ENCODE data around the gene CHP2. TPM values are rescaled to one million over a fixed set of nuclear protein-coding genes. Genes with fewer than 3 reads are reported as not detected.

The CHP2 gene
- total and polyA plus RNA-seq, 2 of the 13 experiments (the other 11 are each of a cell fraction or from before 2014, with no cell fraction given): not detected

DNA sequence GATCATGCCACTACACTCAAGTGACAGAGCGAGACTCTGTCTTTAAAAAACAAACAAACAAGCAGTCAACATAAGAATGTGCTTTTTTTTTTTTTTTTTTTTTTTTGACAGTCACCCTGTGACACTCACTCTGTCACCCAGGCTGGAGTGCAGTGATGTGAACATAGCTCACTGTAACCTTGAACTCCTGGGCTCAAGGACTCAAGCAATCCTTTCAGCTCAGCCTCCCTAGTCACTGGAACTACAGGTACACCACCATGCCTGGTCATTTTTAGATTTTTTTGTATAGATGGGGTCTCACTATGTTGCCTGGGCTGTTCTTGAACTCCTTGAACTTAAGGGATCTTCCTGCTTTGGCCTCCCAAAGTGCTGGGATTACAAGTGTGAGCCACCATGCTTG lies 15.3 kb upstream of the CHP2 start:
- Histone ChIP-seq H3K79me2 (ENCODE audit: insufficient read depth, low read length) (no peaks in the 10 kb centered on the region), H3K27ac (ENCODE audit: extremely low read length, insufficient read depth, low read length) (no peak overlapping the region), H3K36me3 (replicated peaks in 1 of 2; ENCODE audit: control insufficient read depth in 1 of 2, insufficient read depth in 2 of 2, low read length in 2 of 2) (no peaks in the 10 kb centered on the region), H3K4me3 (replicated peaks in 1 of 3; ENCODE audit: insufficient read depth in 1 of 3, low read depth in 2 of 3, low read length in 3 of 3) (no peak overlapping the region), H2AFZ (ENCODE audit: low read length) (no peak overlapping the region), H3K4me2 (ENCODE audit: low read depth, low read length) (no peak overlapping the region), H3K9me3 (ENCODE audit: low read length) (no peaks in the 10 kb centered on the region), H3K4me1 (ENCODE audit: insufficient read depth, low read length) (peaks cover 17% of the 10 kb centered on the region), H4K20me1 (ENCODE audit: insufficient read depth, low read length) (no peaks in the 10 kb centered on the region), H3K9ac (ENCODE audit: insufficient read depth, low read depth, low read length) (no peak overlapping the region), H3K27me3 (ENCODE audit: control insufficient read depth in 1 of 2, insufficient read depth in 2 of 2, low read length in 2 of 2) (peaks cover 0 to 3% of the 10 kb centered on the region in 2 experiments; a peak in 2 of 5 replicates)
- intact Hi-C loops (cut with micrococcal nuclease; ENCODE audit: unreplicated experiment) (loop anchor here (1.0 to 5.0 kb wide), 2 partner anchors 63 to 297 kb away; no protein-coding TSS in a partner anchor), in situ Hi-C loops (cut with HindIII; ENCODE audit: extremely low pct_ligation_motif_present, low pct_unique_long_range_greater_than_20kb) (loop anchor here (5.0 kb wide), 1 partner anchor 298 kb away; no protein-coding TSS in a partner anchor)
- ATAC-seq (peak; percentile 74), FAIRE-seq (peak; percentile 30), DNase-seq (ENCODE audit: low spot score) (peak; percentile 58)
- no TSS peak for BruUV-seq (replicated peaks)
- ChIA-PET CTCF (ENCODE audit: low intra/inter-chr PET ratio, low total read pairs) (no interaction called here), POLR2A (no interaction called here)
- 18% methylated on average over 1 of the region's 1 CpG for WGBS (ENCODE audit: low lambda C conversion rate)
- no peak for TF ChIP-seq FOXA1 (IDR thresholded peaks at IDR 0.05)
- no peak for TF ChIP-seq FOXA1 (CRISPR knock-in tag; IDR thresholded peaks at IDR 0.05)
- peak; percentile 59 for TF ChIP-seq HNF4A (CRISPR knock-in tag; IDR thresholded peaks at IDR 0.05)
- no peak for TF ChIP-seq NFATC3 (CRISPR knock-in tag; IDR thresholded peaks at IDR 0.05)
- TF ChIP-seq RBFOX2 (IDR thresholded peaks at IDR 0.05; ENCODE audit: low read depth, low read length): no peak
- TF ChIP-seq, protein P1, sequence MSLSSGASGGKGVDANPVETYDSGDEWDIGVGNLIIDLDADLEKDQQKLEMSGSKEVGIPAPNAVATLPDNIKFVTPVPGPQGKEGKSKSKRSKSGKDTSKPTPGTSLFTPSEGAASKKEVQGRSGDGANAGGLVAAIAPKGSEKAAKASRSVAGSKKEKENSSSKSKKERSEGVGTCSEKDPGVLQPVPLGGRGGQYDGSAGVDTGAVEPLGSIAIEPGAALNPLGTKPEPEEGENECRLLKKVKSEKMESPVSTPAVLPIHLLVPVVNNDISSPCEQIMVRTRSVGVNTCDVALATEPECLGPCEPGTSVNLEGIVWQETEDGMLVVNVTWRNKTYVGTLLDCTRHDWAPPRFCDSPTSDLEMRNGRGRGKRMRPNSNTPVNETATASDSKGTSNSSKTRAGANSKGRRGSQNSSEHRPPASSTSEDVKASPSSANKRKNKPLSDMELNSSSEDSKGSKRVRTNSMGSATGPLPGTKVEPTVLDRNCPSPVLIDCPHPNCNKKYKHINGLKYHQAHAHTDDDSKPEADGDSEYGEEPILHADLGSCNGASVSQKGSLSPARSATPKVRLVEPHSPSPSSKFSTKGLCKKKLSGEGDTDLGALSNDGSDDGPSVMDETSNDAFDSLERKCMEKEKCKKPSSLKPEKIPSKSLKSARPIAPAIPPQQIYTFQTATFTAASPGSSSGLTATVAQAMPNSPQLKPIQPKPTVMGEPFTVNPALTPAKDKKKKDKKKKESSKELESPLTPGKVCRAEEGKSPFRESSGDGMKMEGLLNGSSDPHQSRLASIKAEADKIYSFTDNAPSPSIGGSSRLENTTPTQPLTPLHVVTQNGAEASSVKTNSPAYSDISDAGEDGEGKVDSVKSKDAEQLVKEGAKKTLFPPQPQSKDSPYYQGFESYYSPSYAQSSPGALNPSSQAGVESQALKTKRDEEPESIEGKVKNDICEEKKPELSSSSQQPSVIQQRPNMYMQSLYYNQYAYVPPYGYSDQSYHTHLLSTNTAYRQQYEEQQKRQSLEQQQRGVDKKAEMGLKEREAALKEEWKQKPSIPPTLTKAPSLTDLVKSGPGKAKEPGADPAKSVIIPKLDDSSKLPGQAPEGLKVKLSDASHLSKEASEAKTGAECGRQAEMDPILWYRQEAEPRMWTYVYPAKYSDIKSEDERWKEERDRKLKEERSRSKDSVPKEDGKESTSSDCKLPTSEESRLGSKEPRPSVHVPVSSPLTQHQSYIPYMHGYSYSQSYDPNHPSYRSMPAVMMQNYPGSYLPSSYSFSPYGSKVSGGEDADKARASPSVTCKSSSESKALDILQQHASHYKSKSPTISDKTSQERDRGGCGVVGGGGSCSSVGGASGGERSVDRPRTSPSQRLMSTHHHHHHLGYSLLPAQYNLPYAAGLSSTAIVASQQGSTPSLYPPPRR (CRISPR knock-in tag; IDR thresholded peaks at IDR 0.05; ENCODE audit: borderline replicate concordance): 0 out of 2 replicates have a peak, but pooled peaks have one; percentile 40
- 0 out of 2 replicates have a peak, but pooled peaks have one; percentile 44 for TF ChIP-seq ZBTB8A (CRISPR knock-in tag; IDR thresholded peaks at IDR 0.05; ENCODE audit: borderline replicate concordance, low read depth)
- TF ChIP-seq, protein P2, sequence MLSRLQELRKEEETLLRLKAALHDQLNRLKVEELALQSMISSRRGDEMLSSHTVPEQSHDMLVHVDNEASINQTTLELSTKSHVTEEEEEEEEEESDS (CRISPR knock-in tag; IDR thresholded peaks at IDR 0.05; ENCODE audit: borderline replicate concordance): no peak
- 0 out of 2 replicates have a peak, but pooled peaks have one; percentile 10 for TF ChIP-seq HNF4G (IDR thresholded peaks at IDR 0.05; ENCODE audit: borderline replicate concordance, low read depth, low read length)
- TF ChIP-seq HNF4G (CRISPR knock-in tag; IDR thresholded peaks at IDR 0.05; ENCODE audit: borderline replicate concordance, low read depth): no peak
- TF ChIP-seq, protein P3, sequence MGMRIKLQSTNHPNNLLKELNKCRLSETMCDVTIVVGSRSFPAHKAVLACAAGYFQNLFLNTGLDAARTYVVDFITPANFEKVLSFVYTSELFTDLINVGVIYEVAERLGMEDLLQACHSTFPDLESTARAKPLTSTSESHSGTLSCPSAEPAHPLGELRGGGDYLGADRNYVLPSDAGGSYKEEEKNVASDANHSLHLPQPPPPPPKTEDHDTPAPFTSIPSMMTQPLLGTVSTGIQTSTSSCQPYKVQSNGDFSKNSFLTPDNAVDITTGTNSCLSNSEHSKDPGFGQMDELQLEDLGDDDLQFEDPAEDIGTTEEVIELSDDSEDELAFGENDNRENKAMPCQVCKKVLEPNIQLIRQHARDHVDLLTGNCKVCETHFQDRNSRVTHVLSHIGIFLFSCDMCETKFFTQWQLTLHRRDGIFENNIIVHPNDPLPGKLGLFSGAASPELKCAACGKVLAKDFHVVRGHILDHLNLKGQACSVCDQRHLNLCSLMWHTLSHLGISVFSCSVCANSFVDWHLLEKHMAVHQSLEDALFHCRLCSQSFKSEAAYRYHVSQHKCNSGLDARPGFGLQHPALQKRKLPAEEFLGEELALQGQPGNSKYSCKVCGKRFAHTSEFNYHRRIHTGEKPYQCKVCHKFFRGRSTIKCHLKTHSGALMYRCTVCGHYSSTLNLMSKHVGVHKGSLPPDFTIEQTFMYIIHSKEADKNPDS (CRISPR knock-in tag; IDR thresholded peaks at IDR 0.05): no peak
- TF ChIP-seq ESRRA (CRISPR knock-in tag; IDR thresholded peaks at IDR 0.05; ENCODE audit: low read depth): peak; percentile 83; the same call in 1 of the 2 replicates
- 0 out of 2 replicates have a peak, but pooled peaks have one; percentile 16 for TF ChIP-seq ZNF605 (CRISPR knock-in tag; IDR thresholded peaks at IDR 0.05)
- TF ChIP-seq SMYD3 (CRISPR knock-in tag; IDR thresholded peaks at IDR 0.05): 0 out of 2 replicates have a peak, but pooled peaks have one; percentile 18
- TF ChIP-seq ZNF878 (CRISPR knock-in tag; IDR thresholded peaks at IDR 0.05): no peak
- TF ChIP-seq, protein P4, sequence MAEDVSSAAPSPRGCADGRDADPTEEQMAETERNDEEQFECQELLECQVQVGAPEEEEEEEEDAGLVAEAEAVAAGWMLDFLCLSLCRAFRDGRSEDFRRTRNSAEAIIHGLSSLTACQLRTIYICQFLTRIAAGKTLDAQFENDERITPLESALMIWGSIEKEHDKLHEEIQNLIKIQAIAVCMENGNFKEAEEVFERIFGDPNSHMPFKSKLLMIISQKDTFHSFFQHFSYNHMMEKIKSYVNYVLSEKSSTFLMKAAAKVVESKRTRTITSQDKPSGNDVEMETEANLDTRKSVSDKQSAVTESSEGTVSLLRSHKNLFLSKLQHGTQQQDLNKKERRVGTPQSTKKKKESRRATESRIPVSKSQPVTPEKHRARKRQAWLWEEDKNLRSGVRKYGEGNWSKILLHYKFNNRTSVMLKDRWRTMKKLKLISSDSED (CRISPR knock-in tag; IDR thresholded peaks at IDR 0.05): no peak

All from HepG2 (cell line).